ENCODE results near the gene CFAP45.

GRCh38 chr1:159932296-159933285 lies 32.6 kb upstream of the CFAP45 start:
- TF ChIP-seq HDAC2 (IDR thresholded peaks at IDR 0.05; ENCODE audit: borderline replicate concordance in 1 of 2, low read depth in 2 of 2, low read length in 2 of 2) (no peak), ATF2 (IDR thresholded peaks at IDR 0.05; ENCODE audit: low read length) (no peak), USF2 (IDR thresholded peaks at IDR 0.05; ENCODE audit: low read length) (no peak), BACH1 (IDR thresholded peaks at IDR 0.05; ENCODE audit: low read length) (no peak), CTCF (IDR thresholded peaks at IDR 0.05; ENCODE audit: control extremely low read depth in 1 of 3, insufficient read depth in 1 of 3, low read depth in 1 of 3, low read length in 3 of 3) (no peak), POLR2A (IDR thresholded peaks at IDR 0.05; ENCODE audit: control extremely low read depth in 1 of 2, low read depth in 2 of 2, low read length in 2 of 2) (no peak)

Measured in H1 (cell line).